VCaP (cell line): ENCODE data around the gene CREB3L1.
"Not testable (repeated sequence)": the region's sequence is repeated elsewhere in the genome, so short reads cannot be mapped to it uniquely, and the experiment has no call there.

Experiments
- H3K27ac ChIP-seq: fragments of 450-650 bp; 2 replicates; pipeline ENCODE4 v1.5.1; 2017
- CTCF ChIP-seq: fragments of 450-650 bp; conservative IDR thresholded peaks from 2 replicates; pipeline ENCODE4 v1.5.1; 2017; ENCODE audit warnings: mild to moderate bottlenecking, moderate library complexity

Gene CREB3L1

GRCh38 chr11:46249938-46250744 lies 27.3 kb upstream of the CREB3L1 start:
- H3K27ac ChIP-seq = no peak overlapping the region
- no peak for TF ChIP-seq CTCF

- TF ChIP-seq CTCF = no peak
- H3K27ac ChIP-seq = no peak overlapping the region
Observed at GRCh38 chr11:46250745-46251052, 26.8 kb upstream of the CREB3L1 start.

- no peak for TF ChIP-seq CTCF
- peak overlapping the region; percentile 28; the same call in 1 of the 2 replicates for H3K27ac ChIP-seq
Observed at GRCh38 chr11:46251954-46252353, 25.5 kb upstream of the CREB3L1 start.

- H3K27ac ChIP-seq = peak overlapping the region; percentile 28; the same call in 1 of the 2 replicates
- no peak for TF ChIP-seq CTCF
Observed at GRCh38 chr11:46252373-46252914, 25.0 kb upstream of the CREB3L1 start.

GRCh38 chr11:46253258-46254132 lies 24.0 kb upstream of the CREB3L1 start:
- H3K27ac ChIP-seq = peak overlapping the region; percentile 28; the same call in 1 of the 2 replicates
- no peak for TF ChIP-seq CTCF

- no peak overlapping the region for H3K27ac ChIP-seq
- no peak for TF ChIP-seq CTCF
Observed at GRCh38 chr11:46254133-46254491, 23.4 kb upstream of the CREB3L1 start.

GRCh38 chr11:46256540-46257001 lies 20.9 kb upstream of the CREB3L1 start:
- H3K27ac ChIP-seq = no peak overlapping the region
- TF ChIP-seq CTCF = no peak

GRCh38 chr11:46259347-46259746 lies 18.1 kb upstream of the CREB3L1 start:
- H3K27ac ChIP-seq = not testable (repeated sequence)
